Lower lobe of right lung (tissue), 2 donors: ENCODE measurements around the gene ITGAD. TPM values are rescaled to one million over a fixed set of nuclear protein-coding genes. Genes with fewer than 3 reads are reported as not detected.

ENCODE experiments used
- ATAC-seq, 2 donors: fragments of 200-7000 bp; cut with Tn5 transposase; one replicate each; pipeline ENCODE4 v1.9.1; 2020 to 2022; ENCODE audit warnings: mild to moderate bottlenecking in 2 of 2, moderate library complexity in 2 of 2
- DNase-seq: peaks from one replicate; pipeline ENCODE4 v3.0.0-alpha.2; 2020
- H3K27ac ChIP-seq: fragments of 200-600 bp; one replicate; pipeline ENCODE4 v1.8.0; 2022
- H3K27me3 ChIP-seq: fragments of 200-600 bp; one replicate; pipeline ENCODE4 v1.8.0; 2022; ENCODE audit warnings: low read depth
- H3K36me3 ChIP-seq: fragments of 200-600 bp; one replicate; pipeline ENCODE4 v1.8.0; 2022; ENCODE audit warnings: mild to moderate bottlenecking
- H3K4me1 ChIP-seq: fragments of 200-600 bp; one replicate; pipeline ENCODE4 v1.8.0; 2022
- H3K4me3 ChIP-seq: fragments of 200-600 bp; one replicate; pipeline ENCODE4 v1.8.0; 2022; ENCODE audit warnings: mild to moderate bottlenecking
- H3K9me3 ChIP-seq: fragments of 200-600 bp; one replicate; pipeline ENCODE4 v1.8.0; 2022
- CTCF ChIP-seq: fragments of 200-600 bp; IDR thresholded peaks from one replicate; pipeline ENCODE4 v1.8.0; 2022; ENCODE audit warnings: antibody characterized with exemption, mild to moderate bottlenecking
- intact Hi-C: fragments of 100-400 bp; cut with DNase I; formaldehyde crosslinking; loops from one replicate; pipeline ENCODE4 v1.11.0; 2022
- total RNA-seq: library from RNA; stranded (reverse); fragmentation: NEBNext Ultra II Directional; extraction: Animal tissue kit (Norgen Biotek cat#: 25700); gene quantifications from one replicate; pipeline ENCODE4 v1.2.1, GENCODE V29; 2021
- donor health status: DM: no; HTN: yes; CAD: no; lungs with severe emphysema.

The ITGAD gene
- total RNA-seq, 1 donor from 2014 or later: 0.62 TPM

- no peaks in the 10 kb centered on the region for H3K9me3 ChIP-seq
- no peak overlapping the region for H3K4me3 ChIP-seq
- no peak overlapping the region for H3K27ac ChIP-seq
- no peak for ATAC-seq
- intact Hi-C loops: no loop called here
- H3K4me1 ChIP-seq: no peaks in the 10 kb centered on the region
- H3K27me3 ChIP-seq: no peaks in the 10 kb centered on the region
- no peaks in the 10 kb centered on the region for H3K36me3 ChIP-seq
- DNase-seq: no peak
- no peak for TF ChIP-seq CTCF
Observed at GRCh38 chr16:31407406-31407805, 14.3 kb downstream of the ITGAD start.

GRCh38 chr16:31409433-31409832, 16.3 kb downstream of the ITGAD start:
- no peak overlapping the region for H3K4me3 ChIP-seq
- no peaks in the 10 kb centered on the region for H3K9me3 ChIP-seq
- no peak for TF ChIP-seq CTCF
- no peaks in the 10 kb centered on the region for H3K4me1 ChIP-seq
- no peaks in the 10 kb centered on the region for H3K27me3 ChIP-seq
- intact Hi-C loops: no loop called here
- no peak for ATAC-seq
- DNase-seq: no peak
- no peaks in the 10 kb centered on the region for H3K36me3 ChIP-seq
- no peak overlapping the region for H3K27ac ChIP-seq

DNA sequence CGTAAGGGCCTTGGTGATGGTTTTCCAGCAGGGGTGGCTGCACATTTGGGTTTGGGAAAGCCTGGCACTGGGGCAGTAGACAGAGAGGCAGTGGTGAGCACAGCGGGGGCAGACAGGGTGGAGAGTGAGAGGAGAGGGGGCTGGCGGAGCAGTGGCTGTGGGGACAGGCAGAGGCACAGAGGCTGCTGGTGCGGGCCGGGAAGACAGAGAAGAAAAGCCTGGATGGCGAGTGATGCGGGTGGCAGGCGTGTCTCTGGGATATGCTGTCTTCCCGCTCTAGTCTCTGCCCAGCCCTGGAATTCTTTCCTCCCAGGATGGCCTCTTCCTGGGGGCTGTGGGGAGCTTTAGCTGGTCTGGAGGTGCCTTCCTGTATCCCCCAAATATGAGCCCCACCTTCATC, 16.9 kb downstream of the ITGAD start:
- no peak for TF ChIP-seq CTCF
- ATAC-seq: no peak

GRCh38 chr16:31411024-31411844, 18.1 kb downstream of the ITGAD start:
- intact Hi-C loops: no loop called here
- H3K4me1 ChIP-seq: no peaks in the 10 kb centered on the region

More for the DNA sequence above, 16.9 kb downstream of the ITGAD start:
- Histone ChIP-seq H3K27ac (no peak overlapping the region), H3K4me1 (no peaks in the 10 kb centered on the region), H3K27me3 (no peaks in the 10 kb centered on the region), H3K36me3 (no peaks in the 10 kb centered on the region), H3K9me3 (no peaks in the 10 kb centered on the region), H3K4me3 (no peak overlapping the region)
- intact Hi-C loops: no loop called here
- DNase-seq: no peak

GRCh38 chr16:31412750-31413149, 19.6 kb downstream of the ITGAD start:
- intact Hi-C loops: no loop called here
- Histone ChIP-seq H3K36me3 (no peaks in the 10 kb centered on the region), H3K27ac (no peak overlapping the region), H3K9me3 (no peaks in the 10 kb centered on the region), H3K27me3 (no peaks in the 10 kb centered on the region), H3K4me1 (no peaks in the 10 kb centered on the region), H3K4me3 (no peak overlapping the region)
- DNase-seq (no peak), ATAC-seq (no peak)
- TF ChIP-seq CTCF: no peak

More at GRCh38 chr16:31411024-31411844, 18.1 kb downstream of the ITGAD start:
- no peak for TF ChIP-seq CTCF
- DNase-seq (no peak), ATAC-seq (no peak)
- Histone ChIP-seq H3K4me3 (no peak overlapping the region), H3K9me3 (no peaks in the 10 kb centered on the region), H3K27ac (no peak overlapping the region), H3K27me3 (no peaks in the 10 kb centered on the region), H3K36me3 (no peaks in the 10 kb centered on the region)
